GM23248 (cell line): ENCODE data around the gene CNOT1.

Experiments used
- EZH2 ChIP-seq: fragments of 200-600 bp; sonication (generic); IDR thresholded peaks from 2 replicates; pipeline ENCODE4 v1.6.1; 2018; ENCODE audit warnings: antibody characterized with exemption, mild to moderate bottlenecking; ENCODE audit not compliant: insufficient read depth, poor library complexity, severe bottlenecking
- EZH2phosphoT487 ChIP-seq: fragments of 200-600 bp; sonication (generic); IDR thresholded peaks from 2 replicates; pipeline ENCODE4 v1.6.1; 2018; ENCODE audit warnings: antibody characterized with exemption, moderate library complexity, mild to moderate bottlenecking, low read depth; ENCODE audit not compliant: insufficient read depth

DNA sequence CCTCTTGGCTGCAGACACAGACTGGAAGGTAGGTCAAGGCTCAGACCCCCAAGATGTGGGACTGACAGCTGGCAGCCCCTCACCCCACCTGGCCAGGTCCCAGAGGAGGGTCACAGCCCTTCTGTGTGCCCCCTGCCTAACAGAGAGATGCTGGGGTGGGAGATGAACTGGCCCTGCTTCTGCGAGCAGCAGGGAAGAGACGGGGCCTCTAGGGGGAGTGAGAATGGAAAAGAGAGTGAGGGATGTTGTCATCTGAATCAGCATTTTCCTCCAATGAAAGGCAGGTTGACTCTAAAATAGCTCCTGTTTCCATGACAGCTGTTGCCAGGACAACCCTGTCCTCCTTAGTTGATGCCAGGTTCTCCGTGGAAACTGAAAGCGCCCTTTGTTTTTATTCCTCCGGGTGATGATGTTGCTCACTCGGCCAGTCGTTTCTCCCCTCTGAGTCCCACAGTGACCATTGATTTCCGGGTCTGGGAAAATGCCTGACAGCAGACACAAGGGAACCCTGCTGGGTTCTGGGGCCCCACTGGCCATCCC, 134.6 kb downstream of the CNOT1 start:
- no peak for TF ChIP-seq EZH2
- TF ChIP-seq EZH2phosphoT487 = no peak
